ENCODE results near the gene CDSN.

GRCh38 chr6:31122791-31123706 lies 2.8 kb upstream of the CDSN start:
- TF ChIP-seq CTCF (IDR thresholded peaks at IDR 0.05; ENCODE audit: poor library complexity) (no peak), EZH2 (IDR thresholded peaks at IDR 0.05; ENCODE audit: borderline replicate concordance) (no peak)
